ENCODE results near the gene PCGF3.
A peak's percentile ranks its signal among the peaks of the same experiment; 100 is the strongest.

PCGF3 gene

DNA sequence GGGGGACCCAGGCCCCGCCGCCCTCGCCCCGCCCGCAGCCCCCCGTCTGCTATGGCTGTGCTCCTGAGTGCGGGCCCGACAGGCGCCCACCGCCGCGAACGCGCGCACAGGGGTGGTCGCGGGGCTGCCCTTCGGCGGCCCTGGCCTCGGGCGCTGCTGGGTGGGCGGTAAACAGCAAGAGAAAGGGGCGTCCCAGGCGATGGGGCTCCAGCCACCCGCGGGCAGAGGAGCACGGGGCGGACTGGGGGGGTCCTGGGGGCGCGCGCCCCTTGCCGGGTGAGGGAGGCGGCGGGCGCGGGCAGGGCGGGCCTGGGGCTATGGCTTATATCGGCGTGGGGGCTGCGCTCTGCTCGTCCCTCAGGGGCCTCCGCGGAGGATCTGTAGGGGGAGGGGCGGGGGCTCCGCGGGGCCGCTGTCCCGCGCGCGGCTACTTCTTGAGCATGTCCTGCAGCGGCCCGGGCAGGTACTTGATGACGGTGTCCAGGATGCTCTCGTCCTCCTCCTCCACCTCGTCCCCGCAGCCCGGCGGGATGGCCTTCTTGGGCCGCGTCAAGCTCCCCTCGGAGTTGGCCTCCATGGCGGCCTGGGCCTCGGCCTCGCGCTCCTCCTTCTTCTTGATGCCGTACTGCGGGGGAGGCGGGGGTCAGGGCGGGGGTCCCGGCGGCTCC lies 80.6 kb downstream of the PCGF3 start:
- DNase-seq: no peak

DNA sequence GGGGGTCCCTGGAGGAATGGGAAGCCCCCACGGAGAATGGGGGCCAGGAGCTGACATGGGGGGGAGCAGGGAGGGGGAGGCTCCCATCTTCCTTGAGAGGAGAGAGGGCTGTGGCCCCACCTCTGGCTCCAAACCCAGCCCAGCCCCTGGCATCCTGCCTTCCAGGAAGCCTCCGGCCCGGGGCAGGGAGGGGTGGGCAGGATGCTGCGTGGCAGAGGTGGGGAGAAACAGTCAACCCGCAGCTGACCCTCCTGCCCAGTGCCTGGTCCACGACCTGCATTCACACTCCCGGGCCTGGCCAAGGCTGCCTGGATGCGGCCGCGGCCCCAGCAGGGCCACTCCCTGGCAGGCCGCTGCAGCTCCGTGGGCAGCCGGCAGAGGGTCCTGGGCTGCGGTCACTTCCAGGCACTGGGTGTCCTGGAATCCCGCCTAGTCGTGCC lies 81.2 kb downstream of the PCGF3 start:
- DNase-seq: no peak

DNA sequence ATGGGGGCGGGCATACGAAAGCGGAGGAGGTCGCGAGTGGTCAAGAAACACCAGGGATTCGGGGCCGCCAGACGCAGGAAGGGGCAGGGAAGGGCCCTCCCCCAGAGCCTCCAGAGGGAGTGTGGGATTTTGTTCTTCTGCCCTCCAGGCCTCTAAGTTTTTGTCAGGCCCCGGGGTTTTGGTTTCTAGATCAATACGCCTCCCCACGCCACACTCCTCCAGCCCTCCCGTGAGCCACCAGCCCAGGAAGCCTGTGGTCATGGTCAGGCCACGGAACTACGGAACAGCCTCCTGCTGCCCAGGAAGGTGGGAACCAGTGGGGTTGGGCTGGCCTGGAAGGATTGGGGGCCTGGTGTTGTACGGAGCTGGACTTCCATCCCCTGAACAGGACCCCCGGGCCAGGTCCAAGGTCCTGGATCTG lies 81.9 kb downstream of the PCGF3 start:
- no peak for DNase-seq

DNA sequence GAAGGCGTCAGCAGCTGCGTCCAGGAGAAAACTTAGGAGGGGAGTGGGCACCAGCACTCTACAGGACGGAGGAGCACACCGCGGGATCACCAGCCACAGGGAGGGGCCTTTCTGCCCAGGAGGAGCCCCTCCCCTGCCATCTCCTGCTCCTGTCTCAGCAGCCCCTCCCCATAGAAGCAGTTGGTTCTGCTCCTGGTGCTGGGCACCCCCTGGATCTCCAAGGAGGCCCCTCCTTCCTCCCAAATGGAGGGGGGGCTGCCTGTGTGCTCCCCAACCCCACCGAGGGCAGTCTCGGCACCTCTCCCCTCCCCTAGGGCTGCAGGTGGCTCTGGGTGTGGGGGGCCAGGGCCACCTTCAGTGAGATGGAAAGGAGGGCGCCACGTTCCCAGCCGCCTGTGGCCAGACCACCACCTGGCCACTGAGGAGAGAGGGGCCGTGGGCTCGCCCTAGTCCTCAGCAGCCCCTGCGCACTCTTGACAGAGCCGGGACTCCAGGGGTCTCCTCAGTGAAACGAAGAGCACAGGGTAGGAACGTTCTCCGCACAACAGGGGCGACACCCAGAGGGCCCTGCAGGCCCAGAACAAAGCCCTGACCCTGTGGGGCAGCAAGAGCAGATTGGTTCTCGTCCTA lies 82.5 kb downstream of the PCGF3 start:
- DNase-seq: no peak

DNA sequence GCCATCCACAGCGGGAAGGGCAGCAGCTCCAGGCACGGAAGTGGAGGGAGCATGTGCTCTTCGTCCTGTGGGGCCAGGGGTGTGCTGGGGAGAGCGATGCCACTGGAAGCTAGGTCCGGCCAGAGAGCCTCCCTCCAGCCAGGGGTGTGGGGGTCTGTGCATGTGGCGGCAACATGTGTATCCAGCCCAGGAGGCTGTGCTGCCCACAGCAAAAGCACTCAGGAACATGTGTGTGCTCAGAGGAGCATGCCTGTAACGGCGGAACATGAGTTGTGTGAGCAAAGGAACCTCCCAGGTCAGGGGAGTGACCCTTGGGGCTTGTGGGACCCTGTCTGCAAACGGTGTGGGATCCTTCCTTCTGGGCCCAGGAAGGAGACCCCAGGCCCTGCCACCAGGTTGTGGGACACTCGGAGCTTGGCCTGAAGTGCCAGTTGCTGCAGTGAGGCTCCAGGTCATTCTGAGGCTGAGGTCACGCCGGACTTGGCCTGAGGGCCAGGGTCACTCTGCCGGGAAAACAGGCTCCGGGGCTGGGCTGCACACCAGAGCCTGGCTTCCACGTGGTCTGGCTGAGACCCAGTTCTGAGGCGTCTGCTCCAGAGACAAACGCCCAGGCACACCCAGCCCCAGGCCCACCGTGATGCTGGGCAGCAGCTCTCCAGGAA lies 83.1 kb downstream of the PCGF3 start:
- DNase-seq: no peak

DNA sequence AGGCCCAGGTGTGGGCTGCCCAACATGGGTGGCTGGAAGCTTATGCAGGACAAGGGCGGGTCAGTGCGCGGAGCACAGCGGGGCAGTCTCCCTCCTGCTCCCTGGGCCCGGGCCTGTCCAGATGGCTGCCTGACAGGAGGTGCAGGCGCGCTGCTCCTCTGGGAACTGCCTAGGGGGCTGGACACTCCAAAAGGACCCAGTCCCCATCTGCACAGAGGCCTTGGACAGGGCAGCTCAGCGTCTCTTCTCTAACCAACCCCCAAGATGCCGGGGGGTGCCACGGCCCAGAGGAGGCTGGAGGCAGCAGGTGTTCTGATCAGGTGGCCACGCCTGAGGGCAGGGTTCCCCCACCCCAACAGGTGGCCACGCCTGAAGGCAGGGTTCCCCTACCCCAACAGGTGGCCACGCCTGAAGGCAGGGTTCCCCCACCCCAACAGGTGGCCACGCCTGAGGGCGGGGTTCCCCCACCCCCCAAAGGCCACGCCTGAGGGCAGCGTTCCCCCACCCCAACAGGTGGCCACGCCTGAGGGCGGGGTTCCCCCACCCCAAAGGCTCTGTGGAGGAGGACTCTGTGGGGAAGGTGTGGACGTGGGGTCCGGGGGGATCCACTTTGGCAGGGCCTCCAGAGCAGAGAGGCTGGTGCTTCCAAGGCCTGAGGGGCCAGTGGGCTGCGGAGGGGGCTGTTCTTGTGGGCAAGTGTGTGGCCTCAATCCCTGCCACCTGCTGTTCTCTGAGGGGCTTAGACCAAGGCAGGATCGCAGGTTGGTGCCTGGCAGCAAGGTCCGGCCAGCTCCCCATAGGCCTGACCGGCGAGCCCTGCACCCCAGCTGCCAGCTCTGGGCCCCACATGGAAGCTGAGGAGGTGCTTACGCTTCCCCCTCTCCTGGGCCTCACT lies 84.2 kb downstream of the PCGF3 start:
- no peak for DNase-seq

DNA sequence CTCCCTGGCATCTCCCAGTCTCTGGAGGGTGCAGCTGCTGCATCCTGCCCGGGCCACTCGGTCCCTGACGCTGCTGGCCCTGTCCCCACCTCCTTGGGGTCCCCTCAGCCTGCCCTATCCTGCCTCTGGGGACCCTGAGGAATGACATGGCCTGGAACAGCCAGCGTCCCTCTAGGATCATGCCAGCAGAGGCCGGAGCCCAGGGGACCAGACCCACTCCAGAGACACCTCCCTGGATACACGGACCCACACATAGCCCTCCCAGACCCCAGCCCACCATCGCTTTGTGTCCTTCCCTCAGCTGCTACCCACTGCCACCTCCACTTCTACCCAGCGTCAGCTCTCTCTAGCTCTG lies 84.8 kb downstream of the PCGF3 start:
- DNase-seq: no peak

DNA sequence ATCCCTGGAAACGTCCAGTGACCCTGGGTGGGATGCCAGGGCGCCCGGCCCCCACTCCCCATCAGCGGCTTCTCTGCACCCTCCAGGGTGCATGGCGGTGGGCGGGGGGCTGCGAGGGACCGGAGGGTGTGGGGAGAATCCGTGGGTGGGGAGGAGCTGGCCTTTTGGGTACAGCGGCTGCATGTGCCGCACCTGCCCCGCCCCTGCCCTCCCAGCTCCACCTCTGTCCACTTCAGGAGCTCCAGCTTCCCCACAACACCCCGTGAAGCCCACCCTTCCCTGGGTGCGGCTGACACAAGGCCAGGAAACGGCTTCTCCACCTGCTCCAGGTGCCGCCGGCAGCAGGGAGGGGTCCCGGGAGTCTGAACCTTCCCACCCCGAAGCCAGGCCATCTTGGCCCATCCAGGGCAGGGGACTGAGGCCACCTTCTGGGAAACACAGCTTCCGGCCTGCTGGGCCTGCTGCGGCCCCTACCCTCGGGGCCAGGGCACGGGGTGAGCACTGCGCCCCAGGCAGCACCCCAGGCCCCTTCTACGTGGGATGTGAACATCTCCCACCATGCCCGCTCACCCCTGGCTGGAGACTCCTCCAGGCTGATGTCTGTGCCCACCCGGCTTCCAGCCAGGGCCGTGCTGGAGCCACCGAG lies 85.7 kb downstream of the PCGF3 start:
- DNase-seq: no peak

DNA sequence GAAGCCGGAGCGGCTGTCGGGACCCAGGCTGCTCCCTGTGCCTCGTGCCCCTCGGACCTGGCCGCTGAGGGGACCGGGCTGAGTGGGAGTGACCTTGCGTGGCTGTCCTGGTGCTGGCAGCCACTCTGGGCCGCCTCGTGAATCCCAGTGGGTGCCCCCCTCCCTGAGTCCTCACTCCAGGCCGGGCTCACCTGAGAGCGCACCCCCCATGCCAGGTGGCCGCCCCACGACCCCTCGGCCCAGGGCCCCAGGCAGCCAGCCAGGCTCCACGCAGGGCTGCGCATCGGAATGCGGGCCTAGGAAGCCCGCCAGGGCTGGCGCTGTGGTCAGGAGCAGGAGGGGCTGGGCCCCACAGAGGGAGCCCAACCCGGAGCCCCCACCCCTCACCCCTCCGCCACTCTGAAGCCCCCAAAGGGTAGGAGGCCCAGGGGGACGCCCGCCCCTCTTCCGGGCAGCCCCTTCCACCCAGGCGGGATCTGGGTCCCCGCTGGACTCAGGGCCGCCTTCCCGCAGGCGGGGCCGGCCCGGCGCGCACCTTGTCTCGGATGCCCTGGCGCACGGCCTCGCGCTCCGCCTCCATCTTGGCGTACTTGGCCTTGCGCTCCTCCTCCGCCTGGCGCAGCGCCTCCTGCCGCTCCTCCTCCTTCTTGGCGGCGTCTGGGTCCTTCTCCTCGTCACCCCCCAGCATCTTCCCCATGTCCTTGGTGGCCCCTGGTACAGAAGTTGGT lies 86.4 kb downstream of the PCGF3 start:
- DNase-seq: peak; percentile 63

DNA sequence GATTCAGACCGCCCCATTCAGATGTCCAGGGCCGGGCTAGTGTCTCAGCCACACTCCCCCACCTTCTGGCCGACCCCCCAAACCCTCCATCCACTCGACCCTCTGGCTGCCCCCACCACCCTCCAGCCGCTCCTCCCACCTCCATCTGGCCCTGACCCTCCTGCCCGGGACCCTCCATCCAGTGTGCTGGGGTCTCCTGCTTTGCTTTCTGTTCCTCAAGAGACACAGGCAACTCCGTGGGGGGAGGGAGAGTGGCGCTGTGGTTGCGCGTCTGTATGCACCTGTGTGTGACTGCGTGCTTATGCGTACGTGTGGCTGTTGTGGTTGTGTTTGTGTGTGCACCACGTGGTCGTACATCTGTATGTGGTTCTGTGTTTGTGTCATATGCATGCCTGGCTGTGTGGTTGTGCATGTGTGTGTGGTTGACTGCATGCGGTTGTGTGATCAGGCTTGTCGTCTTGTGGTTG lies 87.0 kb downstream of the PCGF3 start:
- no peak for DNase-seq

DNA sequence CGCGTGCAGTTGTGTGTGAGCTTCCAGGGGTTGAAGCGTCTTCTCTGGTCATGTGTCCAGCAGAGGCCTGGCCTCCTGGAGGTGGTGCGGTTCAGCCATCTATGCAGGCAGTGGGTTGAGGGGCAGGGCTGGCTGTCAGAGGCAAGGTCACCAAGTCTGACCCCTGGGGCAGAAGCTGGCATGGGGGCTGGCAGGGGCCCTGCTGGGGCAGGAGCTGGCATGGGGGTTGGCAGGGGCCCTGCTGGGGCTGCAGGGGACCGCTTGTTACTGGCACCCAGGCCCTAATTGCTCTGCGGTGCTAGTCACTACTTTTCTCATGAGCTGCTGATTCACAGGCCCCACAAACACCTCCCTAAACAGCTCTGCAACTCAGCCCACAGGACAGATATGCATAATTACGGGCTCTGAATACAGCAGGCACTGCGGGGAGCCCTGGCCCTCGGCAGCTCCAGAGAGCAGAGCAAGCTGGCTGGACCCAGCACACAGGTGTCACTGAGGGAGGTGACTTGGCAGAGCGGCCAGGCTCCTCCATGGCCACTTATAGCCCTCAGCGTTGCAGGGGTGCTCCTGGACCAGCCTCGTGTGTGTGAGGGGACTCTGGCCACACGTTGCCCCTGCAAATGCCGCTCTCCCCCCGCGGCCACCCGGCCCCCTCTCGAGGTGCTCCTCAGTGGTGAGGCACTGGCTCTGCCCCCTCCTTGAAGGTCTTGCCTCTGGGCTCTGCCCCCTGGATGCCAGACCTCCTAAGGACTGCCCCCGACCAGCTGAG lies 87.6 kb downstream of the PCGF3 start:
- DNase-seq: no peak

DNA sequence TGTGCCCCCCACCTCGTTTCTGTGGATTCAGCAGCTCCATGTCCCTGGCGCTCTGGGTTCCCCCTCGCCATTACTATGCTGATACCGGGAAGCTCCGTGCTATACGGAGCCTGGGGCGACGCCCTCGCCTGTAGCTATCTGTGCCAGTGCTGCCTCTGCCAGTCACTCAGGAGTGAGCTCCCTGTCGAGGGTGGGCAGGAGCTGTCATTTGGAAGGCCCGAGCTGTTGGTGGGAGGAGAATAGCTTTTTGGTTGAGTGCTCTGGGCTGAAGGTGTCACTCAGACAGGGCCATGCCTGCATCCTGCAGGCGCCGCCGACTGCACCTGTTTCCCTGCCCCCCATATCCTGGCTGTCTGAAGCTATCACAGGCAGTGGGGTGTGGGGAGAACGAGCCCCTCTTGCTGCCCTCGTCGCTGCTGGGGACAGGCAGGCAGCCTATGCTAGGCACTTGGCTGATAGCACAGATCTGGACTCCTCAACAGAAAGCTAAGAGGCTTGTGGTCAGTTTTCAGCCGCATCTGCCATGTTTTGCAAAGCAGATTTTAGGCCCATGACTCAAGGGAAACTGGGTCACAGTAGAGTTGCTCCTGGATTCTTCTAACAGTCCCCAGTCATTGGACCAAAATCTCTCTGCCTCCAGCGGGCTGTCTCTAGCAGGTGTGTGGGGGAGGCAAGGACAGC lies 88.4 kb downstream of the PCGF3 start:
- no peak for DNase-seq

DNA sequence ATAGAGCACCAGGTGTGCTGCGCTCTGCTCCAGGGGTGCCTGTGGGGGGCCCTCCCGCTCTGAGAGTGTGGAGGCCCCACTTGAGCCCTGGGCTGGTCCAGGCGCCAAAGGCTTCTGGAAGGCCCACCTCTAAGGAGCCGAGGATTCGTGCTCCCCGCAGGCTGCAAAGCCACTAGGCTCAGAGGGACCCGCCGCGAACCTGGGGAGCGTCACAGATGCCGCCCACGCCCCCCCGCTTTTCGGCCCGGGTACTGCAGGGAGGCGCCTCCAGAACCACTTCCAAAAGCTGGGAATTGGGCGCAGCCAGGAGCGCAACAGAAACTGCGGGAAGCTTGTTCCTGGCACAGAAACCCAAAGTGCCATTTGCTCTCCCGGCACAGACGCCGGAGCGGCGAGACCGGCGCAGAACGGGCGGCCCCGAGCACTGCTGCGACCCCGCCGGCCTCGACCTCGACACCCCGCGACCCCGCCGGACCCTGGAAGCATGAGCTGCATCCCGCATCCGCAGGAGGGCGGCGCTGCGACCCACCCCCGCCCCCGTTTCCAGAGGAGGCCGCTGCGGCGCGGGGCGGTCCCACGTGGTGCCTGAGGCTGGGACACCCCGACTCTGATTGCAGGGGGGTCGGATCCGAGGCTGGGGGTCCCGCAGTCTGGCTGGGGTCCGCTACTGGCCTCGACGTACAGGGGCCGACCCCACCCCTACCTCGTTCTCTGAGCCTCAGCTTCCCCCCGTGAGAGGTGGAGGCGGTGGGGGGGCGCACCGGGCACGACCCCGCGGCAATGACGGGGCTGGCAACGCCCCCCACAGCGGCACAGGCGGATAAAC lies 89.5 kb downstream of the PCGF3 start:
- DNase-seq: no peak

DNA sequence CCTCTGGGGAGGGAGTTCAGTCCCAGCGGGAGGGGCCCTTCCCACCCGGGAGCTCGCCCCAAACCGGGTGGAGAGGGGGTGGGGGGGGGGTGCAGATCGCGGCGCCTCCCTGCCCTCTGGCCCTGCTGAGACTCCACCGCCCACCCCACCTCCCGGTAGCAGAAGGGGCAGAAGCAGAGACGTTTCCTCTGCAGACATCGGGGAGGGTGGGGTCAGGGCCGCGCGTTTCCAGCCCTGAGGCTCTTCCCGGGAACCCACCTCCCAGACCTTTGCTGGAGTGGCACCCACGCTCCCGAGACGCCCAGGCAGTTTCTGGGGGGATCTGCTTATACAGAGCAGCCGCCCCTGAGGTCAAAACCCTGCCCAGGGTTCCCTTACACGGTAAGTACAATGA lies 90.1 kb downstream of the PCGF3 start:
- no peak for DNase-seq

DNA sequence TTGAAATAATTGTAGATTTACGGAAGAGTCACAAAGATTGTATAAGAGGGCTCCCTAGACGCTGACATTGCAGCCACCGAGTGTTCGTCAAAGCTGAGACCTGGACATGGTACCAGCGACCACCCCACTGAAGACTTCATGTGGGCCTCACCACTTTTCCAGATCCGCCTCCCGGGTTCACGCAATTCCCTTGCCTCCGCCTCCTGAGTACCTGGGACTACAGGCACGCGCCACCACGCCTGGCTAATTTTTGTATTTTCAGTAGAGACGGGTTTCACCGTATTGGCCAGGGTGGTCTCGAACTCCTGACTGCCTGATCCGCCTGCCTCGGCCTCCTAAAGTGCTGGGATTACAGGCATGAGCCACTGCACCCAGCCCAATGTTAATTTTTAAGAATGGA lies 90.6 kb downstream of the PCGF3 start:
- no peak for DNase-seq

DNA sequence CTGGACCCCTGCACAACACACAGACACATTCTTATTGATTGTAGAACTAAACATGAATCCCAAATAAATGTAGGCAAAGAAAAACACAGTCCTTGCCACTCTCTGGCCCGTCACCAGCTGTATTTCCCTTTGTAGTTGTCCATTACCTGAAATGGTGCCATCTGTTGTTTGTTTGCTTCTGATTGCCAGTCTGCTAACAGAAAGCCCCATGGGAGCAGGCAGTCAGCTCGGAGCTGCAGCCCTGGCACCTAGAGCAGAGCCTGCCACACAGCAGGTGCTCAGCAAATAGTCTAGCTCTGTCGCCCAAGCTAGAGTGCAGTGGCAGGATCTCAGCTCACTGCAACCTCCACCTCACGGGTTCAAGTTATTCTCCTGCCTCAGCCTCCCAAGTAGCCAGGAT lies 91.4 kb downstream of the PCGF3 start:
- no peak for DNase-seq

DNA sequence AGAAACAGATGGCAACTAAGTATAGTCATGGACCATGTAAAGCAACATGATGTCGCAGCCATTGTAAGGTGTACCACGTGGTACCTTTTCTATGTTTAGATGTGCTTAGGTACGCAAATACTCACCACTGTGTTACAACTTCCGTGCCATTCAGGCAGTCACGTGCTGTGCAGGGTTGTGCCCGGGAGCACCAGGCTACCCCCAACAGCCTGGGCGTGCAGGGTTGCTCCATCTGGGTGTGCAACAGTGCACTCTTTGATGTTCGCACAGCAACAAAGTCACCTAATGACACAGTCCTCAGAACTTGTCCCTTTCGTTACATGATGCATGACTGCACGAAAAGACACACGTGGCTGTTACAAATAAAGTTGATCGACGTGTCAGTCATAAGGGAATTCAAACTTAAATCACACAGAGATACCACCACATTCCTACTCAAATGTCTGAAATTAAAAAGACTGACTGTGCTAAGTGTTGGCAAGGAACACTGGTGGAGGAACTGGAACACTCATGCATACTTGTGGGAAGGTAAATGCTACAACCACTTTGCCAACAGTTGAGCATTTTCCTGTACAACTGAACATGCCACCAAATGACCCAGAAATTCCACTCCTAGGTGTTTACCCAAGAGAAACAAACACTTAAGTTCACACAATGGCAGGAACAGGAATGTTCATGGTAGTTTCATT lies 95.9 kb downstream of the PCGF3 start:
- DNase-seq: no peak

DNA sequence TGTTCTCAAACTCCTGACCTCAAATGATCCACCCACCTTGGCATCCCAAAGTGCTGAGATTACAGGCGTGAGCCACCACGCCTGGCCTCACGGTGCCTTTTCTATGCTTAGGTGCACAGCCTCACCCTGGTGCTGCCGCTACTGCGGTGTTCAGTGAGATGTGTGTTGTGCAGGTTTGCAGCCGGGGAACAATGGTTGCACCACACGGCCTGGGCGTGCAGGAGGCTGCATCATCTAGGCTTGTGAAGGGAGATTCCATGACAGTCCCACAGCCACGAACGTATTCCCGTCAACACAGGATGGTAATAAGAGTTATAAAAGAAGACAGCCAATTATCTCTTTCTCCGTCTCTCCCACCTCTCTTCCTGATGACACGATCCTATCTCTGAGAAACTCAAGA lies 98.3 kb downstream of the PCGF3 start:
- DNase-seq: no peak

DNA sequence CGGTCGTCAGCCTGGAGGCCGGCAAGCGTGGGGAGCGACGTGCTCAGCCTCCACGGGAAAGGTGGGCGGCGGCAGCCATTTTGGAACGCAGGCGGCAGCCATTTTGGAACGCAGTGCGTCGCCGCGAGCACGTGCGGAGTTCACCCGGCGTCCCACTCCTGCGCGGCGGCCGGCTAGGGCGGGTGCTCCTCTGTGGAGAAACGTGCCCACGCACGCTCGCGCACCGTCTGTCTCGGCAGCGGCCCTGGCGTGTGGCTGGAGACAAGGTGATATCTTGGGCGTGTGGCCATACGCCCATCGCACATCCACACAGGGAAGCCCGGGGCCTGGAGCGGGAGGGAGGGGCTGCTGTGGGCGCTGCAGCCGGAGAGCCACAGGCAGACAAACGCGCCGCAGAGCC lies 99.2 kb downstream of the PCGF3 start:
- no peak for DNase-seq

All from hematopoietic multipotent progenitor cell treated with erythropoietin and hydrocortisone succinate and interleukin-3 and kit ligand, for 4 days (in vitro differentiated cells).